Measurements from ENCODE around the gene HMGCS1. TPM values are rescaled to one million over a fixed set of nuclear protein-coding genes. Genes with fewer than 3 reads are reported as not detected.

The HMGCS1 gene
- total RNA-seq, 1 experiment from 2014 or later: 52.8 TPM

GRCh38 chr5:43273552-43273951 lies 39.7 kb downstream of the HMGCS1 start:
- no peak overlapping the region for H2AFZ ChIP-seq (ENCODE audit: low read depth, low read length, poor library complexity, severe bottlenecking)
- no peak overlapping the region for H3K4me2 ChIP-seq (ENCODE audit: low read length)
- H3K79me2 ChIP-seq (ENCODE audit: insufficient read depth, low read length): no peaks in the 10 kb centered on the region
- POLR2A ChIA-PET: no interaction called here
- no peaks in the 10 kb centered on the region for H3K9me2 ChIP-seq (ENCODE audit: insufficient read depth)
- RAD21 ChIA-PET (ENCODE audit: low non-redundant PET in 1 of 2, low total read pairs in 2 of 2, uncharacterized antibody in 2 of 2, unreplicated experiment in 2 of 2): no interaction called here
- BruUV-seq (replicated peaks): no TSS peak
- intact Hi-C loops (cut with micrococcal nuclease): no loop called here
- H3K9me3 ChIP-seq (ENCODE audit: control insufficient read depth in 1 of 2, insufficient read depth in 1 of 2, low read depth in 1 of 2, low read length in 2 of 2): no peaks in the 10 kb centered on the region
- ATAC-seq (no peak), DNase-seq (ENCODE audit: low read depth, low spot score) (no peak)
- no peak overlapping the region for H3K9ac ChIP-seq (ENCODE audit: low read length)
- no peak overlapping the region for H3K27ac ChIP-seq (ENCODE audit: low read depth, low read length)
- H3K4me3 ChIP-seq (replicated peaks in 1 of 2; ENCODE audit: low read depth in 1 of 2, low read length in 2 of 2): no peak overlapping the region
- no peaks in the 10 kb centered on the region; the same call in 1 of the 2 replicates for H4K20me1 ChIP-seq (ENCODE audit: insufficient read depth)
- H3K4me1 ChIP-seq (ENCODE audit: control insufficient read depth in 1 of 2, insufficient read depth in 2 of 2, low read length in 2 of 2): no peaks in the 10 kb centered on the region
- TF ChIP-seq CEBPB (IDR thresholded peaks at IDR 0.05; ENCODE audit: low read depth) (no peak), EZH2 (IDR thresholded peaks at IDR 0.05) (no peak), SP1 (IDR thresholded peaks at IDR 0.05; ENCODE audit: low read depth) (no peak), CTCF (IDR thresholded peaks at IDR 0.05 in 2 of 3, conservative IDR thresholded peaks at IDR 0.05 in 1 of 3; ENCODE audit: borderline replicate concordance in 1 of 3, insufficient read depth in 1 of 3, low read depth in 2 of 3, low read length in 2 of 3) (no peak), TCF7L2 (IDR thresholded peaks at IDR 0.05; ENCODE audit: borderline replicate concordance, extremely low read depth, insufficient read depth, insufficient read length) (no peak), RAD21 (IDR thresholded peaks at IDR 0.05; ENCODE audit: low read depth) (no peak), EGR1 (IDR thresholded peaks at IDR 0.05; ENCODE audit: low read depth) (no peak), CBX3 (IDR thresholded peaks at IDR 0.05; ENCODE audit: low read depth) (no peak), JUND (IDR thresholded peaks at IDR 0.05) (no peak)
- CTCF ChIA-PET: no interaction called here
- no peaks in the 10 kb centered on the region for H3K36me3 ChIP-seq (ENCODE audit: control insufficient read depth in 1 of 2, insufficient read depth in 2 of 2, low read length in 2 of 2)
- H3K27me3 ChIP-seq (ENCODE audit: insufficient read depth, low read length): no peaks in the 10 kb centered on the region

DNA sequence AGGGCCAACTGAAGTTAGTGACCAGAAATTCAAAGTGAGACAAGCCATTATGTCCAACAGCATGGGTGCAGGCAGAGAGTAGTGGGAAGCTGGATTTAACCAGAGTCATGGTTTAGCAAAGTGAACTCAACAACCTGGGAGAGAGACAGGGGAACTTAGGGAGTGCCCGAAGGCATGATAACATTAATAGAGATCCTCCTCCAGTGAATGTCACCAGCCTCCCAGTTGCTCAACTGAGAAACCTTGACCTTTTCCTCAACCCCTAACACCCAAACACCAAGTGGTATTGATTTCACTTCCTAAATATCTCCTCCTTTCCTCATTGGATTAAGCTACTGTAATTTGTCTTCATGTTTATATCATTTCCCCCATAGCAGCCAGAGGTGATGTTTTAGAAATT lies 42.6 kb downstream of the HMGCS1 start:
- no peaks in the 10 kb centered on the region for H3K9me2 ChIP-seq (ENCODE audit: insufficient read depth)
- POLR2A ChIA-PET: no interaction called here
- H3K4me3 ChIP-seq (replicated peaks in 1 of 2; ENCODE audit: low read depth in 1 of 2, low read length in 2 of 2): no peak overlapping the region
- H3K27ac ChIP-seq (ENCODE audit: low read depth, low read length): no peak overlapping the region
- H2AFZ ChIP-seq (ENCODE audit: low read depth, low read length, poor library complexity, severe bottlenecking): no peak overlapping the region
- BruUV-seq (replicated peaks): no TSS peak
- RAD21 ChIA-PET (ENCODE audit: low non-redundant PET in 1 of 2, low total read pairs in 2 of 2, uncharacterized antibody in 2 of 2, unreplicated experiment in 2 of 2): no interaction called here
- ATAC-seq (no peak), DNase-seq (ENCODE audit: low read depth, low spot score) (no peak)
- H3K9ac ChIP-seq (ENCODE audit: low read length): no peak overlapping the region
- H4K20me1 ChIP-seq (ENCODE audit: insufficient read depth): no peaks in the 10 kb centered on the region; the same call in 1 of the 2 replicates
- H3K27me3 ChIP-seq (ENCODE audit: insufficient read depth, low read length): no peaks in the 10 kb centered on the region
- H3K4me2 ChIP-seq (ENCODE audit: low read length): no peak overlapping the region
- intact Hi-C loops (cut with micrococcal nuclease): no loop called here
- H3K79me2 ChIP-seq (ENCODE audit: insufficient read depth, low read length): no peaks in the 10 kb centered on the region
- no peaks in the 10 kb centered on the region for H3K36me3 ChIP-seq (ENCODE audit: control insufficient read depth in 1 of 2, insufficient read depth in 2 of 2, low read length in 2 of 2)
- H3K9me3 ChIP-seq (ENCODE audit: control insufficient read depth in 1 of 2, insufficient read depth in 1 of 2, low read depth in 1 of 2, low read length in 2 of 2): no peaks in the 10 kb centered on the region
- H3K4me1 ChIP-seq (ENCODE audit: control insufficient read depth in 1 of 2, insufficient read depth in 2 of 2, low read length in 2 of 2): no peaks in the 10 kb centered on the region
- CTCF ChIA-PET: no interaction called here
- TF ChIP-seq, protein P1, sequence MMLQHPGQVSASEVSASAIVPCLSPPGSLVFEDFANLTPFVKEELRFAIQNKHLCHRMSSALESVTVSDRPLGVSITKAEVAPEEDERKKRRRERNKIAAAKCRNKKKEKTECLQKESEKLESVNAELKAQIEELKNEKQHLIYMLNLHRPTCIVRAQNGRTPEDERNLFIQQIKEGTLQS (IDR thresholded peaks at IDR 0.05): no peak
- no peak for TF ChIP-seq YY1 (IDR thresholded peaks at IDR 0.05; ENCODE audit: extremely low read depth, insufficient replicate concordance, low read depth, low read length)
- no peak for TF ChIP-seq POLR2AphosphoS5 (IDR thresholded peaks at IDR 0.05; ENCODE audit: low read depth, low read length)
- TF ChIP-seq EZH2phosphoT487 (IDR thresholded peaks at IDR 0.05; ENCODE audit: borderline replicate concordance): no peak
- TF ChIP-seq REST (IDR thresholded peaks at IDR 0.05; ENCODE audit: low read depth): no peak
- TF ChIP-seq EZH2 (IDR thresholded peaks at IDR 0.05): no peak
- no peak for TF ChIP-seq TCF7L2 (IDR thresholded peaks at IDR 0.05; ENCODE audit: borderline replicate concordance, extremely low read depth, insufficient read depth, insufficient read length)
- TF ChIP-seq EGR1 (IDR thresholded peaks at IDR 0.05; ENCODE audit: low read depth): no peak

Measured in HCT116 (cell line).